Putamen (tissue), 1 donor: ENCODE data around the gene MAP3K14.
A peak's percentile ranks its signal among the peaks of the same experiment; 100 is the strongest.
"Not testable (repeated sequence)": the region's sequence is repeated elsewhere in the genome, so short reads cannot be mapped to it uniquely, and the experiment has no call there.

ENCODE experiments used
- DNase-seq: peaks from one replicate; pipeline ENCODE4 v3.0.0-alpha.2; 2016; ENCODE audit warnings: low spot score

The MAP3K14 gene

GRCh38 chr17:45316434-45317110, at the start of gene MAP3K14:
Gene MAP3K14 (minus strand): TSS chr17:45317020. CDS start chr17:45290745, 26,275 bp downstream.
- no peak for DNase-seq

DNA sequence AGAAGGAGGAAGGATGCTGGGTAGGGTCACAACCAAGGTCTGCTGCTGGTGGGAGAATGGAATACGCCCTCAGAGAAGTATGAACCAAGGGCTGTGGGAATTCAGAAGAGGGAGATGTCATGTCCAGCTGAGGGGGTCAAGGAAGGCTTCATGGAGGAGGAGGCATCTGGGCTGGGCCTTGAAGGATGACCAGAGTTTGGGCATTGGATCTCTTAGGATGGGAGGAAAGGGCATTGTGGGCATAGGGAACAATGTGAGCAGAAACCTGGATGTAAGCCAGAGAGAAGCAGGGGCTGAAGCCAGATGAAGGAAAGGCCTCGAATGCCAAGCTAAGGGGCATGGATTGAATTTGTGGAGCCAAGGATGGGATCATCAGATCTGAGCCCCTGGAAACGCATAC, 49.2 kb upstream of the MAP3K14 start:
- DNase-seq, result no peak

DNA sequence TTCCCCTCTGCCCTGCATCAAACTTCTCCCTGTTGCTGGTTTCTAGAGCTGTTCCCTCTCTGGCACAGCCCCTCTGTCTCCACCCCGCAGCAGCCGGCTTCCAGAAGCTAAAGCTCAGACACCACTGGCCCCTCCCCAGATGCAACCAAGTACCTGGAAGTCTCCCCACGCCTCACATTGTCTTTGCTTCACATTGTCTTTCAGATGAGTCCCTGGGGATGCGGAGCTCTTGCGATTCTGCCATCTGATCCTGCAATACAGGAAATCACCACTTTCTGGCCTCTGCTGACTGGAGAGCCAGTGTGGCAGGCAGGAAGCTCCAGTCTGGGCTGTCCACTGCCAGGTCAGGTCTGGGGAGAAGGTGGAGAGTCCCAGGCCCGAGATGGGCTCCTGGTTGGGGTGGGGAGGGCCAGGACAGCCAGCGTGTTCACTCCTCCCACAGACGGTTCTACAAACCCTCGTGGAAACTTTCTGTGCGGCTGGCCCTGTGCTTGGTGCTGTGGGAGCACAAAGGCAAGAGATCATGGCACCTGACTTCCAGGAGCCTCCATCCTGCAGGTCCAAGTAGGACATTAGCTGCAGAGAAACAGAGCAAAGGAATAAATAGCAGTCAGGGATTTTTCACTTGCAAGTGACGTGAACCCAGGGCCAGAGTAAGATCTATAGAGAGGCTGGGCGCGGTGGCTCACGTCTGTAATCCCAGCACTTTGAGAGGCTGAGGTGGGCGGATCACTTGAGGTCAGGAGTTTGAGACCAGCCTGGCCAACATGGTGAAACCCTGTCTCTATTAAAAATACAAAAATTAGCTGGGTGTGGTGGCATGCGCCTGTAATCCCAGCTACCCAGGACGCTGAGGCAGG, 47.9 kb upstream of the MAP3K14 start:
- DNase-seq, result no peak

GRCh38 chr17:45363498-45363897, 46.7 kb upstream of the MAP3K14 start:
- DNase-seq, result no peak

GRCh38 chr17:45361976-45362375, 45.2 kb upstream of the MAP3K14 start:
- no peak for DNase-seq

- DNase-seq, result no peak
Observed at GRCh38 chr17:45361451-45361850, 44.6 kb upstream of the MAP3K14 start.

DNA sequence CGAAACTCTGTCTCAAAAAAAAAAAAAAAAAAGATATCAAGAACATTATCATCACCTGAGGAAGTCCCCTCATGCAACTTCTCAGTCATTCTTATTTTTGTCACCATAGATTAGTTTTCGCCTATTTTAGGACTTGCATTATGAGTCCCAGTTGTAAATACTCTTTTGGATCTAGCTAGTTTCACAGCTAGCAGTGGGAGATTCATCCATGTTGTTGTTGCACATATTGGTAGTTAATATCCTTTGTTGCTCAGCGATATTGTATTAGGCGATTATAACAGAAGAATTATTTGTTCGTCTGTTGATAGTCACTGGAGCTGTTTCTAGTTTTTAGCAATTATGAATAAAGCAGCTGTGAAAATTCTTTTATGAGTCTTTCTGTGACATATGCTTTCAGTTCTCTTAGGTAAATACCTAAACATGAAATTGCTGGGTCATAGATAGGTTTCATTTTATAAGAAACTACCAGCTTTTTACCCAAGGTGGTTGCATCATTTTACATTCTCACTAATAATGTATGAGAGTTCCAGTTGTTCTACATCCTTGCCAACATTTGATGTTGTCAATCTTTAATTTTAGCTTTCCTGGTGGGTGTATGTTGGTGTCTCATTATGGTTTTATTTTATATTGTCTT, 40.7 kb upstream of the MAP3K14 start:
- DNase-seq, result no peak

DNA sequence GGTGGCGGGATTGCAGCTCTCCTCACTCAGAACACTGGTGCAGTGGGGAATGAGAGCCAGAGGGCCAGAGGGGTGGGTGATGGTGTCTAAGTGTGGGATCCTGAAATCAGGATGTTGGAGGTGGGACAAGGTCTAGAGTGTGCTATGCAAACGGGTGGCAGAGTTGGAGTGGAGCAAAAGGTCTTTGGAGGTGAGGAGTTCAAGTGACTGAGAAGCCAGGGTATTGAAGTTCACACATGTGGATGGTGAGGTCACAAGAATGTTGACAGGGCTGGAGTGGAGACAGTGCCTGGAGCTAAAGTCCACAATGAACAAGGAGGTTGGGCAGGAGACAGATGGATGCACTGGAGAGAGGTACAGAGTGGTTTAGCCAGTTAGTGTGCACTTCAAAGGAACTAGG, 38.3 kb upstream of the MAP3K14 start:
- no peak for DNase-seq

DNA sequence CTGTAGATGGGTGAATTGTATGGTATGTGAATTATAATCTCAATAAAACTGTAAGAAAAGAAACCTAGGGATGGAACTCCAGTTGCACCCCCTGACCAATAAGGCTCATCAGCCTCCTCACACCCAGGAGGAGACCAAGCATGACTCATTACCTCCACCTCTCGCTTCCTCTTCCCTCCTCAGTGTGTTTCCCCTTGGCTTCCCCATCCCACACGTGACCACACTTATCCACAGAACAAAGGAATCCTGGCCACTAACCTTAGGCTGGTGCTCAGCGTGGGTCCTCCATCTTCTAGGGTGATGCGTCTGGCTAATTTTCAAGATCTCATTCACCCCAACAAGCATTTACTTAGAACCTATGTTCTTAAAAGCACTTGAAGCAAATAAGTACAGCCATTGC, 36.2 kb upstream of the MAP3K14 start:
- no peak for DNase-seq

GRCh38 chr17:45351831-45352230, 35.0 kb upstream of the MAP3K14 start:
- DNase-seq, result no peak

GRCh38 chr17:45347444-45347843, 30.6 kb upstream of the MAP3K14 start:
- DNase-seq, result no peak

- DNase-seq, result peak; percentile 7
Observed at GRCh38 chr17:45346216-45347015, 29.6 kb upstream of the MAP3K14 start.

DNA sequence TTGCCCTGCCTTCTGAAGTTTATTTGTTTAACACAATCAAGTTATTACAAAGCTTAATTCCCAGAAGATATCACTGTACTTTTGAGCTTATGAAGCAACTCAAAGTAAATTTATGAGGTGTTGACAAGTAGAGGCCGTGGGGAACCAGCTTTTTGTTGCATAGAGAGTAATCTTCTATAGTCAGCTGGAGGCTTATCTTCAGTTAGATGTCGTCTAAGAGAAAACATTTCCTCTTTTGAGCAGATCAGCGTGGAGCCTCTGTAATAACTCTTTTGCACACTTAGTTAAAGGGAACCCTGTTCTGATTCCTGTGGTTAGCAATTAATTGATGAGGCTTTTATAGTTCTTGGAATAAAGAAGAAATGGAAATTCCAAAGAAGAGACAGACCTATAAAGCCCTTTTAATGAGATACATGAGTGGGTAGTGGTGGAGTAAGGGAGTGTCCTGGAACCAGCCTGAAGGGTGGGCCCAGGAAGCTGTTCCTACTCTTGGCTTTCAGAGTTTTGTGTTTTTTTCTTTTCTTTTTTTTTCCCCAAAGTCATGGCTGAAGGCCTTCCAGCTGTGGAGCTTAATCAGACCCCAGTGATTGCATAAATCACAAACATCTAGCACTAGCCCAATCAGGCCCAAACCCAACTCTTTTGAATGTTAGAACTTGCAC, 28.9 kb upstream of the MAP3K14 start:
- DNase-seq, result no peak

- no peak for DNase-seq
Observed at GRCh38 chr17:45345246-45345553, 28.4 kb upstream of the MAP3K14 start.

- not testable (repeated sequence) for DNase-seq
Observed at GRCh38 chr17:45343967-45344664, 27.3 kb upstream of the MAP3K14 start.

DNA sequence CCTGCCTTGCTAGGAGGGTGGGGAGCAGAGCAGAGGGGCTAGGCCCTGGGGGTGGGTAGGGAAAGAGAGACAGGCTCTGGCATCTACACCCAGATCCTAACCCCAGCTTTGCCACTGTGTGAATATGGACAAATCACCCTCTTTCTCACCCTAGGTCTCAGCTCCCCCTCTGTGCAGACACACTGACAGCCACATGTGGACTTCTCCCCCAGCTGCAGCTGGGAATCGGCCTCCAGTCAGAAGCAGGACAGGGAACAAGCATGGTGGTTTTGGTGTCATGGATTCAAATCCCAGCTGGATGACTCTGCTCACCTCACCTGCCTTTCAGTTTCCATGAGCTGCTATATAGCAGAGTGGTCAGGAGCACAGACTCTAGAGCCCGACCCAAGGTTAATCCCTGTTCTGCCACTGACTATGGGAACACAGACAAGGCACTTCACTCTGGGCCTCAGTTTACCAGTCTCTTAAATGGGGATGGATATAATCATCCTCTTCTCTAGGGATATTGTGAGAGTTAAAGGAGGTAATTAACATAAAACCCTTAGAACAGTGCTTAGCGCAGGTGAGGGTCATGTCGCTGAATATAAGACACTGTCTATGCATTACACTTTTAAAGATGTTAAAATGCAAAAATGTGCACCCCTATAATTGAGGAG, 26.2 kb upstream of the MAP3K14 start:
- no peak for DNase-seq

- no peak for DNase-seq
Observed at GRCh38 chr17:45342306-45342705, 25.5 kb upstream of the MAP3K14 start.

GRCh38 chr17:45341533-45342158, 24.8 kb upstream of the MAP3K14 start:
- DNase-seq, result no peak

GRCh38 chr17:45339646-45340605, 23.1 kb upstream of the MAP3K14 start:
- DNase-seq, result no peak
